ENCODE data around the gene NOS1. TPM values are rescaled to one million over a fixed set of nuclear protein-coding genes. Genes with fewer than 3 reads are reported as not detected.
A peak's percentile ranks its signal among the peaks of the same experiment; 100 is the strongest.

NOS1 gene
- total RNA-seq, 1 donor from 2014 or later: 0.26 TPM

DNA sequence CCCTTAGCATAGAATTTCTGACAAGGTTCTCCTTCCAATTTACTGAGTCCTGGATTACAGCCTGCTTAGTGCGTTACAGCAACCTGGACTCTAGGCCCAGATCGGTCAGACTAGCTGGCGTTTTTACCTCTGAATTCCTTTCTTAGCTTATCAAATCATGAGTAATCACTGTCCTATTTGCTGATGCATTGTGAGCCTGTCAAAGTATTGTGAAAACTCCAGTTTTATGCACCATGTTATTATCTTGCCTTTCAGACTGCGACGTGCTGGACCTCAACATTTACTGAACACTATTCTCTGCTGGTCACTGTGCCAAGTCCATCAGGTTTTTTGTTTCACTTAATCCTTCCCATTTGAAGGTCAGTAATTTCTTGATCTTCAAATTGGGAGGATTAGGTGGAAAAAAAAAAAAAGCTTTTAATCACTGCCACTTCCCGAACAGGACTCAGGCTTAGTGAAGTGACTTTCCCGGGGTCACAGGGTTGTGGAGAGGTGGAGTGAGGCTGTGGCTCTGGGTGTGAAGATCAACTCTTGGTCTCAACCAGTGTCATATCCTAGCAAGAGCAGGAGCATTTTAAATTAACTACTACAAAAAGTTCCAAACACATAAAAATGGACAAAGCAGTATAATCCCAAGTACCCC lies 202.4 kb downstream of the NOS1 start:
- H3K4me3 ChIP-seq (ENCODE audit: low read depth, low read length): no peak overlapping the region
- no peak for FAIRE-seq
- peak; percentile 19 for DNase-seq (ENCODE audit: low read depth)
- H3K36me3 ChIP-seq (ENCODE audit: control insufficient read depth, insufficient read depth, low read length): peaks cover 15% of the 10 kb centered on the region
- TF ChIP-seq, protein P1, sequence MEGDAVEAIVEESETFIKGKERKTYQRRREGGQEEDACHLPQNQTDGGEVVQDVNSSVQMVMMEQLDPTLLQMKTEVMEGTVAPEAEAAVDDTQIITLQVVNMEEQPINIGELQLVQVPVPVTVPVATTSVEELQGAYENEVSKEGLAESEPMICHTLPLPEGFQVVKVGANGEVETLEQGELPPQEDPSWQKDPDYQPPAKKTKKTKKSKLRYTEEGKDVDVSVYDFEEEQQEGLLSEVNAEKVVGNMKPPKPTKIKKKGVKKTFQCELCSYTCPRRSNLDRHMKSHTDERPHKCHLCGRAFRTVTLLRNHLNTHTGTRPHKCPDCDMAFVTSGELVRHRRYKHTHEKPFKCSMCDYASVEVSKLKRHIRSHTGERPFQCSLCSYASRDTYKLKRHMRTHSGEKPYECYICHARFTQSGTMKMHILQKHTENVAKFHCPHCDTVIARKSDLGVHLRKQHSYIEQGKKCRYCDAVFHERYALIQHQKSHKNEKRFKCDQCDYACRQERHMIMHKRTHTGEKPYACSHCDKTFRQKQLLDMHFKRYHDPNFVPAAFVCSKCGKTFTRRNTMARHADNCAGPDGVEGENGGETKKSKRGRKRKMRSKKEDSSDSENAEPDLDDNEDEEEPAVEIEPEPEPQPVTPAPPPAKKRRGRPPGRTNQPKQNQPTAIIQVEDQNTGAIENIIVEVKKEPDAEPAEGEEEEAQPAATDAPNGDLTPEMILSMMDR (IDR thresholded peaks at IDR 0.05; ENCODE audit: insufficient read depth, low read length, severe bottlenecking): no peak
- no peaks in the 10 kb centered on the region for H3K27me3 ChIP-seq (ENCODE audit: control insufficient read depth, insufficient read depth, low read length)

Other genes with a start within 250 kb of the NOS1 start
- 52.7 and 117 TPM in 2 replicates for gene FBXO21, start 171.2 kb downstream of the NOS1 start, total RNA-seq